Stomach (tissue), 9 donors: ENCODE measurements around the gene ELMOD3. TPM values are rescaled to one million over a fixed set of nuclear protein-coding genes. Genes with fewer than 3 reads are reported as not detected.
A peak's percentile ranks its signal among the peaks of the same experiment; 100 is the strongest.

Source experiments
- DNase-seq, 2 donors: peaks; one replicate each; pipeline versions ENCODE4 v3.0.0 to v3.0.0-alpha.2; 2013 to 2019
- H3K27ac ChIP-seq, 5 donors: fragments of 200-600 bp in 4 of 5; sonication (generic) in 4 of 5; one replicate each; pipeline ENCODE4 v1.5.1; 2013 to 2019; ENCODE audit warnings: mild to moderate bottlenecking in 1 of 5, moderate library complexity in 1 of 5
- H3K27me3 ChIP-seq, 3 donors: fragments of 200-600 bp; sonication (generic); one replicate each; pipeline ENCODE4 v1.5.1; 2017 to 2019; ENCODE audit warnings: mixed run types in 1 of 3
- H3K36me3 ChIP-seq, 4 donors: fragments of 200-600 bp; sonication (generic); 1 replicate in 3 of 4; 2 replicates in 1 of 4; pipeline ENCODE4 v1.5.1; 2016 to 2019
- H3K4me1 ChIP-seq, 4 donors: fragments of 200-600 bp; sonication (generic); one replicate each; pipeline ENCODE4 v1.5.1; 2016 to 2019
- H3K4me3 ChIP-seq, 4 donors: fragments of 200-600 bp; sonication (generic) in 3 of 4; one replicate each; pipeline ENCODE4 v1.5.1; 2016 to 2019; ENCODE audit warnings: mild to moderate bottlenecking in 1 of 4
- H3K9me3 ChIP-seq, 4 donors: fragments of 200-600 bp; sonication (generic); one replicate each; pipeline ENCODE4 v1.5.1; 2016 to 2019
- CTCF ChIP-seq, 7 experiments: fragments of 450-650 bp in 4 of 7; fragments of 200-600 bp in 3 of 7; sonication (generic) in 3 of 7; IDR thresholded peaks; one replicate each; pipeline ENCODE4 v1.5.1; 2016 to 2019; ENCODE audit warnings: antibody characterized with exemption in 7 of 7, control low read depth in 2 of 7, mild to moderate bottlenecking in 1 of 7
- EP300 ChIP-seq: sonication (generic); formaldehyde crosslinking; IDR thresholded peaks from one replicate; pipeline ENCODE4 v1.6.1; 2017; ENCODE audit warnings: antibody characterized with exemption
- POLR2A ChIP-seq, 4 donors: fragments of 450-650 bp; IDR thresholded peaks; one replicate each; pipeline ENCODE4 v1.6.1; 2016; ENCODE audit warnings: antibody characterized with exemption in 4 of 4, control low read depth in 2 of 4, mild to moderate bottlenecking in 1 of 4, moderate library complexity in 1 of 4
- POLR2AphosphoS5 ChIP-seq, 3 donors: sonication (generic); formaldehyde crosslinking; IDR thresholded peaks; one replicate each; pipeline ENCODE4 v1.6.1; 2016; ENCODE audit warnings: antibody characterized with exemption in 3 of 3
- WGBS, 5 donors: extraction: QIAGEN DNeasy Blood & Tissue Kit in 3 of 5; methylation state at CpG; one replicate each; pipeline versions ENCODE4 v1.1.5 to v1.1.7; 2013 to 2018; 5-methylcytosine and 5-hydroxymethylcytosine counted together
- intact Hi-C: fragments of 100-400 bp; cut with DNase I; formaldehyde crosslinking; loops from one replicate; pipeline ENCODE4 v1.15.1; 2023; ENCODE audit warnings: low total_unique reads
- polyA plus RNA-seq, 3 donors: library from polyadenylated mRNA; stranded (reverse); fragments of 200-250 nt; gene quantifications; one replicate each; pipeline ENCODE4 v1.2.3, GENCODE V29; 2013
- small RNA-seq, 4 donors: library from RNA; depleted of rRNA; stranded (forward); fragments of <200 nt; gene quantifications; one replicate each; pipeline ENCODE3, GENCODE V24; 2016
- total RNA-seq, 5 donors: library from RNA; depleted of rRNA; stranded (reverse); fragments of >200 nt; gene quantifications; one replicate each; pipeline versions ENCODE4 v1.1.0 to v1.2.3, GENCODE V29; 2014 to 2016
- donor health status: healthy with polysubstance abuse.
- donor health status: Bipolar disorder and iron deficiency.
- donor health status: healthy.

ELMOD3 gene
- total and polyA plus RNA-seq, 8 donors: 13.4 to 43.8 (median 19.3) TPM

- Histone ChIP-seq H3K4me1 (peaks cover 30 to 48% (median 46%) of the 10 kb centered on the region in 4 donors), H3K9me3 (no peaks in the 10 kb centered on the region), H3K27ac (peak overlapping the region in 1 of 5 donors; percentile 98), H3K36me3 (no peaks in the 10 kb centered on the region), H3K4me3 (no peak overlapping the region), H3K27me3 (no peaks in the 10 kb centered on the region)
- 84 to 89% (median 88%) methylated on average over 7 of the region's 7 CpGs for WGBS, 5 donors
- intact Hi-C loops: no loop called here
- DNase-seq: no peak
- no peak for TF ChIP-seq POLR2A (IDR thresholded peaks at IDR 0.05)
Measured at GRCh38 chr2:85439986-85440385, 85.4 kb downstream of the ELMOD3 start.

- Histone ChIP-seq H3K27ac (no peak overlapping the region), H3K4me1 (peaks cover 34 to 48% (median 46%) of the 10 kb centered on the region in 4 donors), H3K27me3 (no peaks in the 10 kb centered on the region), H3K9me3 (no peaks in the 10 kb centered on the region), H3K4me3 (no peak overlapping the region), H3K36me3 (no peaks in the 10 kb centered on the region)
- DNase-seq: no peak
- 90 to 95% (median 94%) methylated on average over 5 of the region's 5 CpGs for WGBS, 5 donors
- no peak for TF ChIP-seq EP300
- no peak for TF ChIP-seq POLR2AphosphoS5 (IDR thresholded peaks at IDR 0.05)
- TF ChIP-seq POLR2A (IDR thresholded peaks at IDR 0.05): no peak
- TF ChIP-seq CTCF (IDR thresholded peaks at IDR 0.05): no peak
- intact Hi-C loops: no loop called here
Measured at GRCh38 chr2:85440729-85441128, 86.2 kb downstream of the ELMOD3 start.

Small RNA genes lying within 50 kb of the gene (small RNA-seq; reads per million reads assigned to genes)
- 0 reads per million in 4 donors for gene AC062037.1
- gene AC062037.2: 0 reads per million in 4 donors
- 0 reads per million in 4 donors for gene RF00019
- 0 reads per million in 4 donors for gene RN7SL113P

Other genes with a start within 250 kb of the ELMOD3 start
- gene TCF7L1, start 221.4 kb upstream of the ELMOD3 start, total RNA-seq: 1 to 10 TPM in 3 of 5 donors, under 1 TPM in 1, not detected in 1; 0.45 to 8.3 (median 4.1) TPM
- 1 to 10 TPM; 4.3 to 5.6 (median 4.9) TPM for gene TCF7L1, start 221.4 kb upstream of the ELMOD3 start, polyA plus RNA-seq
- 100 to 1,000 TPM; 104 to 232 (median 181) TPM for gene TGOLN2, start 26.8 kb upstream of the ELMOD3 start, total RNA-seq
- 10 to 100 TPM; 10.8 to 21.7 (median 13.0) TPM for gene TGOLN2, start 26.8 kb upstream of the ELMOD3 start, polyA plus RNA-seq
- gene RETSAT, start 241 bp upstream of the ELMOD3 start, total RNA-seq: 10 to 100 TPM; 22.2 to 90.1 (median 83.9) TPM
- gene RETSAT, start 241 bp upstream of the ELMOD3 start, polyA plus RNA-seq: 10 to 100 TPM; 11.5 to 23.9 (median 19.4) TPM
- gene CAPG, start 55.6 kb downstream of the ELMOD3 start, total RNA-seq: 100 to 1,000 TPM in 2 of 5 donors, 10 to 100 TPM in 3; 35.0 to 135 (median 50.8) TPM
- gene CAPG, start 55.6 kb downstream of the ELMOD3 start, polyA plus RNA-seq: 100 to 1,000 TPM; 146 to 350 (median 157) TPM
- 10 to 100 TPM in 2 of 5 donors, 1 to 10 TPM in 1, not detected in 2; 2.2 to 14.5 (median 13.4) TPM for gene SH2D6, start 63.9 kb downstream of the ELMOD3 start, total RNA-seq
- gene SH2D6, start 63.9 kb downstream of the ELMOD3 start, polyA plus RNA-seq: 1 to 10 TPM; 1.1 to 2.3 (median 1.2) TPM
- gene MAT2A, start 184.4 kb downstream of the ELMOD3 start, total RNA-seq: 100 to 1,000 TPM in 3 of 5 donors, 10 to 100 TPM in 2; 88.7 to 278 (median 190) TPM
- 100 to 1,000 TPM in 1 of 3 donors, 10 to 100 TPM in 2; 73.3 to 107 (median 91.2) TPM for gene MAT2A, start 184.4 kb downstream of the ELMOD3 start, polyA plus RNA-seq
- 10 to 100 TPM; 12.2 to 87.5 (median 19.6) TPM for gene GGCX, start 206.7 kb downstream of the ELMOD3 start, total RNA-seq
- gene GGCX, start 206.7 kb downstream of the ELMOD3 start, polyA plus RNA-seq: 10 to 100 TPM in 2 of 3 donors, 1 to 10 TPM in 1; 5.2 to 15.1 (median 14.9) TPM
- 100 to 1,000 TPM in 2 of 5 donors, 10 to 100 TPM in 1, 1 to 10 TPM in 1, not detected in 1; 2.2 to 191 (median 79.6) TPM for gene VAMP8, start 222.8 kb downstream of the ELMOD3 start, total RNA-seq
- 100 to 1,000 TPM; 358 to 568 (median 435) TPM for gene VAMP8, start 222.8 kb downstream of the ELMOD3 start, polyA plus RNA-seq
- 10 to 100 TPM in 4 of 5 donors, 1 to 10 TPM in 1; 7.7 to 82.6 (median 29.5) TPM for gene VAMP5, start 229.7 kb downstream of the ELMOD3 start, total RNA-seq
- 10 to 100 TPM; 87.7 to 95.1 (median 90.4) TPM for gene VAMP5, start 229.7 kb downstream of the ELMOD3 start, polyA plus RNA-seq
- 100 to 1,000 TPM in 1 of 5 donors, 10 to 100 TPM in 3, not detected in 1; 11.3 to 143 (median 79.1) TPM for gene RNF181, start 241.0 kb downstream of the ELMOD3 start, total RNA-seq
- 100 to 1,000 TPM; 217 to 272 (median 223) TPM for gene RNF181, start 241.0 kb downstream of the ELMOD3 start, polyA plus RNA-seq
- gene TMEM150A, start 247.9 kb downstream of the ELMOD3 start, total RNA-seq: 10 to 100 TPM in 3 of 5 donors, 1 to 10 TPM in 1, not detected in 1; 5.0 to 62.4 (median 24.9) TPM
- 10 to 100 TPM; 15.9 to 27.8 (median 21.3) TPM for gene TMEM150A, start 247.9 kb downstream of the ELMOD3 start, polyA plus RNA-seq